Endodermal cell (in vitro differentiated cells): ENCODE measurements around the gene TKFC. TPM values are rescaled to one million over a fixed set of nuclear protein-coding genes. Genes with fewer than 3 reads are reported as not detected.

ENCODE experiments used
- DNase-seq: peaks from one replicate; pipeline ENCODE4 v3.0.0-alpha.2; 2017
- H3K27ac ChIP-seq: 2 replicates; pipeline ENCODE4 v1.5.1; 2013; ENCODE audit warnings: mild to moderate bottlenecking, low read depth, low read length, moderate library complexity
- H3K27me3 ChIP-seq: 2 replicates; pipeline ENCODE4 v1.6.1; 2013; ENCODE audit warnings: mild to moderate bottlenecking, low read length, moderate library complexity; ENCODE audit not compliant: insufficient read depth, control insufficient read depth, poor library complexity, severe bottlenecking
- H3K36me3 ChIP-seq: 2 replicates; pipeline ENCODE4 v1.7.0; 2013; ENCODE audit warnings: mild to moderate bottlenecking, low read length, moderate library complexity; ENCODE audit not compliant: control insufficient read depth, insufficient read depth
- H3K4me1 ChIP-seq: one replicate; pipeline ENCODE4 v1.7.0; 2013; ENCODE audit warnings: low read length; ENCODE audit not compliant: control insufficient read depth, insufficient read depth
- H3K4me3 ChIP-seq: 2 replicates; pipeline ENCODE4 v1.5.1; 2013; ENCODE audit warnings: mild to moderate bottlenecking, low read length, moderate library complexity
- H3K9ac ChIP-seq: 2 replicates; pipeline ENCODE4 v1.6.1; 2013; ENCODE audit warnings: mild to moderate bottlenecking, low read length, moderate library complexity; ENCODE audit not compliant: poor library complexity, severe bottlenecking; ENCODE audit errors: extremely low read depth
- H3K9me3 ChIP-seq: 2 replicates; pipeline ENCODE4 v1.6.1; 2013; ENCODE audit warnings: mild to moderate bottlenecking, low read length, moderate library complexity; ENCODE audit not compliant: control insufficient read depth
- H3K27ac Mint-ChIP-seq: 2 replicates; pipeline ENCODE4 v1.8.0; 2020; ENCODE audit warnings: mixed read lengths
- H3K27me3 Mint-ChIP-seq: 2 replicates; pipeline ENCODE4 v1.8.0; 2021; ENCODE audit warnings: mild to moderate bottlenecking, mixed read lengths; ENCODE audit not compliant: insufficient read depth
- H3K36me3 Mint-ChIP-seq: 2 replicates; pipeline ENCODE4 v1.8.0; 2020; ENCODE audit warnings: low read depth, mixed read lengths
- H3K4me1 Mint-ChIP-seq: 2 replicates; pipeline ENCODE4 v1.8.0; 2020; ENCODE audit warnings: mixed read lengths
- H3K4me3 Mint-ChIP-seq: 2 replicates; pipeline ENCODE4 v1.8.0; 2020; ENCODE audit warnings: mild to moderate bottlenecking, moderate library complexity, mixed read lengths
- H3K9me3 Mint-ChIP-seq: 2 replicates; pipeline ENCODE4 v1.8.0; 2020; ENCODE audit warnings: mild to moderate bottlenecking, mixed read lengths
- CTCF ChIP-seq: fragments of 200-600 bp; sonication (generic); conservative IDR thresholded peaks from 2 replicates; pipeline ENCODE4 v1.5.0; 2021; ENCODE audit warnings: antibody characterized with exemption, mild to moderate bottlenecking
- WGBS, 2 experiments: methylation state at CpG; one replicate each; pipeline versions ENCODE4 v1.1.5 to v1.1.7; 2013; ENCODE audit warnings: missing lambda C conversion rate in 2 of 2, mixed read lengths in 1 of 2; ENCODE audit not compliant: insufficient coverage in 1 of 2, insufficient read length in 1 of 2; 5-methylcytosine and 5-hydroxymethylcytosine counted together
- total RNA-seq, 2 donors: library from RNA; stranded (reverse); fragmentation: NEBNext Ultra II Directional in 1 of 2; extraction: Animal tissue kit (Norgen Biotek cat#: 25700) in 1 of 2; gene quantifications; 2 replicates in 1 of 2; 3 replicates in 1 of 2; pipeline ENCODE4 v1.2.1, GENCODE V29; 2021

TKFC gene
- total RNA-seq, 2 donors from 2014 or later, result 93.7 to 116 TPM

GRCh38 chr11:61384271-61385242 lies 51.5 kb downstream of the TKFC start:
- no peak overlapping the region for H3K4me3 Mint-ChIP-seq
- TF ChIP-seq CTCF, result peak; percentile 62
- Histone ChIP-seq H3K27ac (no peak overlapping the region), H3K4me1 (no peaks in the 10 kb centered on the region), H3K9ac (no peak overlapping the region), H3K9me3 (peaks cover 2% of the 10 kb centered on the region), H3K36me3 (no peaks in the 10 kb centered on the region), H3K4me3 (no peak overlapping the region), H3K27me3 (no peaks in the 10 kb centered on the region)
- no peaks in the 10 kb centered on the region for H3K4me1 Mint-ChIP-seq
- H3K27me3 Mint-ChIP-seq, result peaks cover 4% of the 10 kb centered on the region
- 89 to 90% methylated on average over 11 to 15 of the region's 15 CpGs for WGBS, 2 experiments
- DNase-seq, result peak; percentile 64
- H3K9me3 Mint-ChIP-seq, result peaks cover 2% of the 10 kb centered on the region
- no peak overlapping the region for H3K27ac Mint-ChIP-seq
- H3K36me3 Mint-ChIP-seq, result no peaks in the 10 kb centered on the region

- Histone ChIP-seq H3K4me1 (no peaks in the 10 kb centered on the region), H3K4me3 (no peak overlapping the region), H3K27ac (no peak overlapping the region), H3K36me3 (peaks cover 8% of the 10 kb centered on the region), H3K9ac (no peak overlapping the region), H3K27me3 (no peaks in the 10 kb centered on the region), H3K9me3 (peaks cover 4% of the 10 kb centered on the region)
- no peak for TF ChIP-seq CTCF
- Mint-ChIP-seq H3K9me3 (peaks cover 18% of the 10 kb centered on the region), H3K4me1 (peaks cover 13% of the 10 kb centered on the region), H3K27me3 (peaks cover 10% of the 10 kb centered on the region), H3K36me3 (peaks cover 14% of the 10 kb centered on the region), H3K4me3 (no peak overlapping the region), H3K27ac (no peak overlapping the region)
- WGBS, 2 experiments, result 89 to 100% methylated on average over 1 of the region's 1 CpG
- no peak for DNase-seq
These were observed 57.1 kb downstream of the TKFC start for GRCh38 chr11:61390161-61390560.

- Histone ChIP-seq H3K9ac (peak overlapping the region; percentile 59), H3K27ac (no peak overlapping the region), H3K4me3 (peak overlapping the region; percentile 95), H3K4me1 (no peaks in the 10 kb centered on the region), H3K27me3 (no peaks in the 10 kb centered on the region), H3K36me3 (peaks cover 23% of the 10 kb centered on the region), H3K9me3 (peaks cover 4% of the 10 kb centered on the region)
- peaks cover 37% of the 10 kb centered on the region for H3K36me3 Mint-ChIP-seq
- H3K27me3 Mint-ChIP-seq, result peaks cover 10% of the 10 kb centered on the region
- peaks cover 13% of the 10 kb centered on the region for H3K4me1 Mint-ChIP-seq
- DNase-seq, result peak; percentile 60
- peak overlapping the region; percentile 92 for H3K4me3 Mint-ChIP-seq
- TF ChIP-seq CTCF, result peak; percentile 29
- H3K9me3 Mint-ChIP-seq, result peaks cover 18% of the 10 kb centered on the region
- WGBS, 2 experiments, result 7 to 14% methylated on average over 5 to 15 of the region's 15 CpGs
- H3K27ac Mint-ChIP-seq, result peak overlapping the region; percentile 93
These were observed 60.1 kb downstream of the TKFC start for GRCh38 chr11:61392981-61393595.

Other genes with a start within 250 kb of the TKFC start
- gene CD5, start 230.7 kb upstream of the TKFC start, total RNA-seq, result not detected
- gene VPS37C, start 171.8 kb upstream of the TKFC start, total RNA-seq, result 10 to 100 TPM; 23.9 to 26.7 TPM
- not detected for gene PGA3, start 129.7 kb upstream of the TKFC start, total RNA-seq
- gene PGA4, start 110.9 kb upstream of the TKFC start, total RNA-seq, result under 1 TPM in 1 of 2 donors, not detected in 1; 0.62 TPM
- gene PGA5, start 92.1 kb upstream of the TKFC start, total RNA-seq, result under 1 TPM; 0.75 to 0.93 TPM
- 10 to 100 TPM in 1 of 2 donors, 1 to 10 TPM in 1; 7.2 to 13.3 TPM for gene VWCE, start 37.9 kb upstream of the TKFC start, total RNA-seq
- gene DDB1, start 123 bp upstream of the TKFC start, total RNA-seq, result 100 to 1,000 TPM; 244 to 251 TPM
- gene CYB561A3, start 28.7 kb downstream of the TKFC start, total RNA-seq, result 10 to 100 TPM; 17.3 to 22.8 TPM
- gene TMEM138, start 29.1 kb downstream of the TKFC start, total RNA-seq, result 10 to 100 TPM; 26.5 to 29.3 TPM
- gene TMEM216, start 59.4 kb downstream of the TKFC start, total RNA-seq, result 10 to 100 TPM; 22.6 to 26.6 TPM
- 100 to 1,000 TPM; 108 to 117 TPM for gene CPSF7, start 96.7 kb downstream of the TKFC start, total RNA-seq
- gene SDHAF2, start 96.9 kb downstream of the TKFC start, total RNA-seq, result 10 to 100 TPM; 41.4 to 45.4 TPM
- gene LRRC10B, start 175.5 kb downstream of the TKFC start, total RNA-seq, result under 1 TPM; 0.11 to 0.69 TPM
- 1 to 10 TPM; 2.0 to 3.4 TPM for gene SYT7, start 247.8 kb downstream of the TKFC start, total RNA-seq